Muscle of leg (tissue), 11 donors: ENCODE results near the gene SUPT20HL2. TPM values are rescaled to one million over a fixed set of nuclear protein-coding genes. Genes with fewer than 3 reads are reported as not detected.
"Not testable (repeated sequence)": the region's sequence is repeated elsewhere in the genome, so short reads cannot be mapped to it uniquely, and the experiment has no call there.

Experiments
- DNase-seq: peaks from one replicate; pipeline ENCODE4 v3.0.0; 2013
- H3K27ac ChIP-seq: one replicate; pipeline ENCODE4 v1.5.1; 2013; ENCODE audit warnings: mild to moderate bottlenecking, low read length, control low read depth
- H3K27me3 ChIP-seq: one replicate; pipeline ENCODE4 v1.6.1; 2013; ENCODE audit warnings: low read length; ENCODE audit not compliant: control insufficient read depth, insufficient read depth
- H3K36me3 ChIP-seq: one replicate; pipeline ENCODE4 v1.6.1; 2013; ENCODE audit warnings: low read length; ENCODE audit not compliant: control insufficient read depth, insufficient read depth
- H3K4me1 ChIP-seq: one replicate; pipeline ENCODE4 v1.6.1; 2013; ENCODE audit warnings: low read length; ENCODE audit not compliant: control insufficient read depth, insufficient read depth
- H3K4me3 ChIP-seq: one replicate; pipeline ENCODE4 v1.5.1; 2013; ENCODE audit warnings: low read length, control low read depth
- H3K9me3 ChIP-seq: replicated peaks from 2 replicates; pipeline ENCODE4 v1.6.1; 2013; ENCODE audit warnings: low read depth, low read length; ENCODE audit not compliant: control insufficient read depth
- WGBS: methylation state at CpG from one replicate; pipeline ENCODE4 v1.1.5; 2013; ENCODE audit warnings: missing lambda C conversion rate; ENCODE audit not compliant: insufficient coverage; 5-methylcytosine and 5-hydroxymethylcytosine counted together
- polyA plus RNA-seq, 8 donors: library from polyadenylated mRNA; unstranded; fragments of 120-200 nt; gene quantifications; one replicate each; pipeline versions ENCODE4 v1.2.1 to v1.2.3, GENCODE V29; 2013; ENCODE audit warnings: inconsistent platforms in 1 of 8, low replicate concordance in 1 of 8; ENCODE audit not compliant: insufficient read length in 8 of 8, insufficient read depth in 1 of 8
- total RNA-seq: library from RNA; stranded (reverse); fragments of 120-200 nt; gene quantifications from one replicate; pipeline ENCODE4 v1.2.4, GENCODE V29; 2013

Gene SUPT20HL2
- total and polyA plus RNA-seq, 9 donors = 0.09 to 0.22 (median 0.12) TPM; not detected in 2

GRCh38 chrX:24339911-24340310 is 26.0 kb upstream of the SUPT20HL2 start:
- H3K9me3 ChIP-seq = no peaks in the 10 kb centered on the region
- no peak overlapping the region for H3K4me3 ChIP-seq
- peaks cover 11% of the 10 kb centered on the region for H3K27me3 ChIP-seq
- no peak for DNase-seq
- H3K4me1 ChIP-seq = no peaks in the 10 kb centered on the region
- no peak overlapping the region for H3K27ac ChIP-seq
- H3K36me3 ChIP-seq = no peaks in the 10 kb centered on the region

DNA sequence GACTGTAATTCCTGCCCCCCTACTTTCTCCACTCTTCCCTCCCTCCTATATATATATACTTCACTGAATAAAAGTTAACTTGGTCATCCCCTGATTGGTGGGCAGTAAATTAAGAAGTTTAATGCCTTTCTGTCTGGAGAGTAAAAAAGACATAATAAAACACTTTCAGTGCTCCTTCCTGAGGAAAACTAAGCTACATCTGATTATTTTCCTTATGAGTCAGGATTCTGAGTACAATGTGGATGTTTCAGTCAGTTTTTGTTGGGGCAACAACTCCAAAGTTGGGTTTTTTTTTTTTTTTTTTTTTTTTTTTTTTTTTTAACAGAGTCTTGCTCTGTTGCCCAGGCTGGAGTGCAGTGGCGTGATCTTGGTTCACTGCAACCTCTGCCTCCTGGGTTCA is 22.0 kb upstream of the SUPT20HL2 start:
- no peak overlapping the region for H3K27ac ChIP-seq
- no peak for DNase-seq
- WGBS = no CpG with 5 or more reads among the region's 1 CpG
- no peak overlapping the region for H3K4me3 ChIP-seq
- H3K9me3 ChIP-seq = no peaks in the 10 kb centered on the region
- no peaks in the 10 kb centered on the region for H3K4me1 ChIP-seq
- H3K36me3 ChIP-seq = no peaks in the 10 kb centered on the region
- H3K27me3 ChIP-seq = peaks cover 6% of the 10 kb centered on the region

- Histone ChIP-seq H3K4me3 (no peak overlapping the region), H3K36me3 (no peaks in the 10 kb centered on the region), H3K9me3 (no peaks in the 10 kb centered on the region), H3K27ac (no peak overlapping the region), H3K27me3 (peaks cover 6% of the 10 kb centered on the region), H3K4me1 (no peaks in the 10 kb centered on the region)
- no peak for DNase-seq
Measured at GRCh38 chrX:24334461-24334860, 20.6 kb upstream of the SUPT20HL2 start.

DNA sequence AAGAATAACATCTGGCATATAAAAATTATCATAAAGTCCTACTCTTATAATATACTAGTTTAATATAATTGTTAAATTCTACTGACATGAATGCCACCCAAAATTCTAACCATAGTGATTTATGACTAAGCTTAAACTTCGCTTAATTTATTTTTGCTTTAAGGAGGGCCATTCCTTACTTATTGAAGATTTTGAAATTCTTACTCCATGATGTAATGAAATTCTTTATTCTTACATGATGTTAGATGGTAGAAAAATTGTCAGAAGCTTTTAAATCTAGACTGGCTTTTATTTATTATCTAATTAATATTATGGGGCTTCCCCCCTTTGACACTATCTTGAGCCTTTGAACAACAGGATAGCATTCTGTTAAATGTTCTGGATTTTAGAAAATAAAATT is 19.5 kb upstream of the SUPT20HL2 start:
- no CpG with 5 or more reads among the region's 1 CpG for WGBS
- Histone ChIP-seq H3K27me3 (peaks cover 9% of the 10 kb centered on the region), H3K36me3 (no peaks in the 10 kb centered on the region), H3K4me3 (no peak overlapping the region), H3K4me1 (no peaks in the 10 kb centered on the region), H3K9me3 (no peaks in the 10 kb centered on the region), H3K27ac (no peak overlapping the region)
- DNase-seq = no peak

- no peaks in the 10 kb centered on the region for H3K36me3 ChIP-seq
- no peaks in the 10 kb centered on the region for H3K4me1 ChIP-seq
- DNase-seq = no peak
- no peaks in the 10 kb centered on the region for H3K9me3 ChIP-seq
- H3K27ac ChIP-seq = no peak overlapping the region
- H3K27me3 ChIP-seq = peaks cover 9% of the 10 kb centered on the region
- H3K4me3 ChIP-seq = no peak overlapping the region
- WGBS = no CpG with 5 or more reads among the region's 4 CpGs
Measured at GRCh38 chrX:24332878-24333277, 19.0 kb upstream of the SUPT20HL2 start.

GRCh38 chrX:24325231-24325630 is 11.4 kb upstream of the SUPT20HL2 start:
- Histone ChIP-seq H3K4me1 (no peaks in the 10 kb centered on the region), H3K27me3 (peaks cover 24% of the 10 kb centered on the region)
- WGBS = no CpG with 5 or more reads among the region's 1 CpG

GRCh38 chrX:24321741-24322395 is 8.0 kb upstream of the SUPT20HL2 start:
- H3K4me3 ChIP-seq = no peak overlapping the region
- WGBS = 42% methylated on average over 3 of the region's 4 CpGs
- H3K27ac ChIP-seq = no peak overlapping the region
- H3K36me3 ChIP-seq = no peaks in the 10 kb centered on the region
- H3K4me1 ChIP-seq = no peaks in the 10 kb centered on the region
- no peak for DNase-seq
- H3K27me3 ChIP-seq = peaks cover 24% of the 10 kb centered on the region
- no peaks in the 10 kb centered on the region for H3K9me3 ChIP-seq

More at GRCh38 chrX:24325231-24325630, 11.4 kb upstream of the SUPT20HL2 start:
- Histone ChIP-seq H3K4me3 (no peak overlapping the region), H3K9me3 (no peaks in the 10 kb centered on the region), H3K27ac (no peak overlapping the region), H3K36me3 (no peaks in the 10 kb centered on the region)
- no peak for DNase-seq

- no peak for DNase-seq
- Histone ChIP-seq H3K27me3 (peaks cover 33% of the 10 kb centered on the region), H3K27ac (no peak overlapping the region), H3K4me3 (no peak overlapping the region), H3K4me1 (no peaks in the 10 kb centered on the region), H3K9me3 (no peaks in the 10 kb centered on the region), H3K36me3 (no peaks in the 10 kb centered on the region)
- no CpG with 5 or more reads among the region's 1 CpG for WGBS
Measured at GRCh38 chrX:24317567-24317966, 3.7 kb upstream of the SUPT20HL2 start.

DNA sequence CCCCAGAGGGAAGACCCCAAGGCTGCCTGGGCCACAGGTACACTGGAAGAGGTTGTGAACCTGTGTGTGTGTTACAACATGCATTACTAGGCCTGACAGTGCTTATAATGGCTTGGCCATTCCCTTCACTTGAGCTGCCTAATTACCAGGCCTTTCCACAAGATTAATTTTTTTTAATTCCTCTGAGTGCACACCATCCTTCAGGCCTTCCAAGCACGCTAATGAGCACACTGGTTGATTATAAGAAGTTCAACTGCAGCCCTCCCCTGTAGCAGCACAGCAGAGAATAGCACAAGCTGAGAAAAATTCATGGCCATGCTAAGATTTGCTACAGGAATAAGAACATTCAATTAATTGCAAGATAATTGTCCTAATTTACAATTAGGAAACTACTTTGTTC is 2.2 kb upstream of the SUPT20HL2 start:
- no peak for DNase-seq
- Histone ChIP-seq H3K9me3 (no peaks in the 10 kb centered on the region), H3K4me1 (no peaks in the 10 kb centered on the region), H3K4me3 (no peak overlapping the region), H3K27me3 (peaks cover 25% of the 10 kb centered on the region), H3K27ac (no peak overlapping the region), H3K36me3 (no peaks in the 10 kb centered on the region)
- 40% methylated on average over 1 of the region's 1 CpG for WGBS

- H3K9me3 ChIP-seq, H3K4me1 ChIP-seq, H3K36me3 ChIP-seq, H3K27ac ChIP-seq, H3K4me3 ChIP-seq, DNase-seq: not testable (repeated sequence)
- H3K27me3 ChIP-seq = peaks cover 23% of the 10 kb centered on the region
- WGBS = 62% methylated on average over 2 of the region's 6 CpGs
Measured at GRCh38 chrX:24312249-24312607, 1.6 kb downstream of the SUPT20HL2 start.
